ENCODE data around the gene AEBP1.

AEBP1 gene

GRCh38 chr7:44132039-44132438 lies 27.9 kb downstream of the AEBP1 start:
- Histone ChIP-seq H3K27me3 (ENCODE audit: control insufficient read depth in 2 of 2, insufficient read depth in 2 of 2, low read length in 2 of 2) (no peaks in the 10 kb centered on the region), H3K4me3 (ENCODE audit: low read length in 2 of 2) (no peak overlapping the region), H3K36me3 (ENCODE audit: control insufficient read depth in 2 of 2, insufficient read depth in 2 of 2, low read length in 2 of 2) (no peaks in the 10 kb centered on the region), H3K9me3 (ENCODE audit: control insufficient read depth in 2 of 2, low read length in 2 of 2) (no peaks in the 10 kb centered on the region), H3K9ac (ENCODE audit: low read depth in 1 of 2, low read length in 2 of 2) (no peak overlapping the region), H3K4me1 (ENCODE audit: control insufficient read depth in 2 of 2, insufficient read depth in 2 of 2, low read length in 2 of 2) (no peaks in the 10 kb centered on the region), H3K27ac (ENCODE audit: low read depth in 2 of 2, low read length in 2 of 2) (no peak overlapping the region)

- H3K27ac ChIP-seq (ENCODE audit: low read depth in 2 of 2, low read length in 2 of 2) = no peak overlapping the region
- no peak overlapping the region for H3K9ac ChIP-seq (ENCODE audit: low read depth in 1 of 2, low read length in 2 of 2)
- H3K9me3 ChIP-seq (ENCODE audit: control insufficient read depth in 2 of 2, low read length in 2 of 2) = no peaks in the 10 kb centered on the region
- H3K27me3 ChIP-seq (ENCODE audit: control insufficient read depth in 2 of 2, insufficient read depth in 2 of 2, low read length in 2 of 2) = no peaks in the 10 kb centered on the region
- no peaks in the 10 kb centered on the region for H3K4me1 ChIP-seq (ENCODE audit: control insufficient read depth in 2 of 2, insufficient read depth in 2 of 2, low read length in 2 of 2)
- H3K4me3 ChIP-seq (ENCODE audit: low read length in 2 of 2) = no peak overlapping the region
- H3K36me3 ChIP-seq (ENCODE audit: control insufficient read depth in 2 of 2, insufficient read depth in 2 of 2, low read length in 2 of 2) = no peaks in the 10 kb centered on the region
Observed at GRCh38 chr7:44133295-44133694, 29.1 kb downstream of the AEBP1 start.

GRCh38 chr7:44134943-44135628 lies 30.9 kb downstream of the AEBP1 start:
- Histone ChIP-seq H3K36me3 (ENCODE audit: control insufficient read depth in 2 of 2, insufficient read depth in 2 of 2, low read length in 2 of 2) (no peaks in the 10 kb centered on the region), H3K4me1 (ENCODE audit: control insufficient read depth in 2 of 2, insufficient read depth in 2 of 2, low read length in 2 of 2) (no peaks in the 10 kb centered on the region), H3K9ac (ENCODE audit: low read depth in 1 of 2, low read length in 2 of 2) (no peak overlapping the region), H3K4me3 (ENCODE audit: low read length in 2 of 2) (no peak overlapping the region), H3K27ac (ENCODE audit: low read depth in 2 of 2, low read length in 2 of 2) (no peak overlapping the region), H3K27me3 (ENCODE audit: control insufficient read depth in 2 of 2, insufficient read depth in 2 of 2, low read length in 2 of 2) (no peaks in the 10 kb centered on the region), H3K9me3 (ENCODE audit: control insufficient read depth in 2 of 2, low read length in 2 of 2) (no peaks in the 10 kb centered on the region)

- H3K36me3 ChIP-seq (ENCODE audit: control insufficient read depth in 2 of 2, insufficient read depth in 2 of 2, low read length in 2 of 2) = no peaks in the 10 kb centered on the region
- H3K27me3 ChIP-seq (ENCODE audit: control insufficient read depth in 2 of 2, insufficient read depth in 2 of 2, low read length in 2 of 2) = no peaks in the 10 kb centered on the region
- H3K27ac ChIP-seq (ENCODE audit: low read depth in 2 of 2, low read length in 2 of 2) = no peak overlapping the region
- no peak overlapping the region for H3K4me3 ChIP-seq (ENCODE audit: low read length in 2 of 2)
- H3K9me3 ChIP-seq (ENCODE audit: control insufficient read depth in 2 of 2, low read length in 2 of 2) = no peaks in the 10 kb centered on the region
- no peaks in the 10 kb centered on the region for H3K4me1 ChIP-seq (ENCODE audit: control insufficient read depth in 2 of 2, insufficient read depth in 2 of 2, low read length in 2 of 2)
- H3K9ac ChIP-seq (ENCODE audit: low read depth in 1 of 2, low read length in 2 of 2) = no peak overlapping the region
Observed at GRCh38 chr7:44136731-44137130, 32.6 kb downstream of the AEBP1 start.

GRCh38 chr7:44138698-44139097 lies 34.6 kb downstream of the AEBP1 start:
- H3K4me3 ChIP-seq (ENCODE audit: low read length in 2 of 2) = no peak overlapping the region
- no peaks in the 10 kb centered on the region for H3K9me3 ChIP-seq (ENCODE audit: control insufficient read depth in 2 of 2, low read length in 2 of 2)
- no peak overlapping the region for H3K9ac ChIP-seq (ENCODE audit: low read depth in 1 of 2, low read length in 2 of 2)
- H3K27ac ChIP-seq (ENCODE audit: low read depth in 2 of 2, low read length in 2 of 2) = no peak overlapping the region
- H3K4me1 ChIP-seq (ENCODE audit: control insufficient read depth in 2 of 2, insufficient read depth in 2 of 2, low read length in 2 of 2) = no peaks in the 10 kb centered on the region
- H3K36me3 ChIP-seq (ENCODE audit: control insufficient read depth in 2 of 2, insufficient read depth in 2 of 2, low read length in 2 of 2) = no peaks in the 10 kb centered on the region
- H3K27me3 ChIP-seq (ENCODE audit: control insufficient read depth in 2 of 2, insufficient read depth in 2 of 2, low read length in 2 of 2) = no peaks in the 10 kb centered on the region

- Histone ChIP-seq H3K9me3 (ENCODE audit: control insufficient read depth in 2 of 2, low read length in 2 of 2) (no peaks in the 10 kb centered on the region), H3K4me3 (ENCODE audit: low read length in 2 of 2) (no peak overlapping the region)
Observed at GRCh38 chr7:44139311-44140010, 35.3 kb downstream of the AEBP1 start.

GRCh38 chr7:44140341-44140740 lies 36.2 kb downstream of the AEBP1 start:
- no peak overlapping the region for H3K4me3 ChIP-seq (ENCODE audit: low read length in 2 of 2)
- H3K27me3 ChIP-seq (ENCODE audit: control insufficient read depth in 2 of 2, insufficient read depth in 2 of 2, low read length in 2 of 2) = no peaks in the 10 kb centered on the region
- H3K27ac ChIP-seq (ENCODE audit: low read depth in 2 of 2, low read length in 2 of 2) = no peak overlapping the region
- no peaks in the 10 kb centered on the region for H3K9me3 ChIP-seq (ENCODE audit: control insufficient read depth in 2 of 2, low read length in 2 of 2)
- H3K4me1 ChIP-seq (ENCODE audit: control insufficient read depth in 2 of 2, insufficient read depth in 2 of 2, low read length in 2 of 2) = no peaks in the 10 kb centered on the region
- H3K36me3 ChIP-seq (ENCODE audit: control insufficient read depth in 2 of 2, insufficient read depth in 2 of 2, low read length in 2 of 2) = no peaks in the 10 kb centered on the region
- no peak overlapping the region for H3K9ac ChIP-seq (ENCODE audit: low read depth in 1 of 2, low read length in 2 of 2)

More at GRCh38 chr7:44139311-44140010, 35.3 kb downstream of the AEBP1 start:
- no peaks in the 10 kb centered on the region for H3K27me3 ChIP-seq (ENCODE audit: control insufficient read depth in 2 of 2, insufficient read depth in 2 of 2, low read length in 2 of 2)
- H3K9ac ChIP-seq (ENCODE audit: low read depth in 1 of 2, low read length in 2 of 2) = no peak overlapping the region
- no peaks in the 10 kb centered on the region for H3K36me3 ChIP-seq (ENCODE audit: control insufficient read depth in 2 of 2, insufficient read depth in 2 of 2, low read length in 2 of 2)
- H3K4me1 ChIP-seq (ENCODE audit: control insufficient read depth in 2 of 2, insufficient read depth in 2 of 2, low read length in 2 of 2) = no peaks in the 10 kb centered on the region
- no peak overlapping the region for H3K27ac ChIP-seq (ENCODE audit: low read depth in 2 of 2, low read length in 2 of 2)

- peaks cover 0 to under 1% of the 10 kb centered on the region in 2 donors for H3K4me1 ChIP-seq (ENCODE audit: control insufficient read depth in 2 of 2, insufficient read depth in 2 of 2, low read length in 2 of 2)
- H3K9ac ChIP-seq (ENCODE audit: low read depth in 1 of 2, low read length in 2 of 2) = no peak within 1 kb of the TSS
- no peaks in the 10 kb centered on the region for H3K36me3 ChIP-seq (ENCODE audit: control insufficient read depth in 2 of 2, insufficient read depth in 2 of 2, low read length in 2 of 2)
- no peaks in the 10 kb centered on the region for H3K9me3 ChIP-seq (ENCODE audit: control insufficient read depth in 2 of 2, low read length in 2 of 2)
- H3K4me3 ChIP-seq (ENCODE audit: low read length in 2 of 2) = no peak within 1 kb of the TSS
- H3K27ac ChIP-seq (ENCODE audit: low read depth in 2 of 2, low read length in 2 of 2) = no peak within 1 kb of the TSS
- H3K27me3 ChIP-seq (ENCODE audit: control insufficient read depth in 2 of 2, insufficient read depth in 2 of 2, low read length in 2 of 2) = no peaks in the 10 kb centered on the region
Observed at GRCh38 chr7:44141221-44141850, 37.2 kb downstream of the AEBP1 start, which contains the start of gene MYL7. TSS of gene MYL7 (minus strand) at chr7:44141332. CDS start at chr7:44141305, 27 bp downstream.

- Histone ChIP-seq H3K4me1 (ENCODE audit: control insufficient read depth in 2 of 2, insufficient read depth in 2 of 2, low read length in 2 of 2) (peaks cover 0 to 6% of the 10 kb centered on the region in 2 donors), H3K27ac (ENCODE audit: low read depth in 2 of 2, low read length in 2 of 2) (no peak overlapping the region), H3K9ac (ENCODE audit: low read depth in 1 of 2, low read length in 2 of 2) (no peak overlapping the region), H3K36me3 (ENCODE audit: control insufficient read depth in 2 of 2, insufficient read depth in 2 of 2, low read length in 2 of 2) (no peaks in the 10 kb centered on the region), H3K4me3 (ENCODE audit: low read length in 2 of 2) (no peak overlapping the region), H3K27me3 (ENCODE audit: control insufficient read depth in 2 of 2, insufficient read depth in 2 of 2, low read length in 2 of 2) (no peaks in the 10 kb centered on the region), H3K9me3 (ENCODE audit: control insufficient read depth in 2 of 2, low read length in 2 of 2) (no peaks in the 10 kb centered on the region)
Observed at GRCh38 chr7:44142028-44142427, 37.9 kb downstream of the AEBP1 start.

- H3K36me3 ChIP-seq (ENCODE audit: control insufficient read depth in 2 of 2, insufficient read depth in 2 of 2, low read length in 2 of 2) = no peaks in the 10 kb centered on the region
- H3K9ac ChIP-seq (ENCODE audit: low read depth in 1 of 2, low read length in 2 of 2) = no peak overlapping the region
- H3K27ac ChIP-seq (ENCODE audit: low read depth in 2 of 2, low read length in 2 of 2) = no peak overlapping the region
- H3K4me1 ChIP-seq (ENCODE audit: control insufficient read depth in 2 of 2, insufficient read depth in 2 of 2, low read length in 2 of 2) = peaks cover 0 to 6% of the 10 kb centered on the region in 2 donors
- H3K4me3 ChIP-seq (ENCODE audit: low read length in 2 of 2) = no peak overlapping the region
- no peaks in the 10 kb centered on the region for H3K9me3 ChIP-seq (ENCODE audit: control insufficient read depth in 2 of 2, low read length in 2 of 2)
- H3K27me3 ChIP-seq (ENCODE audit: control insufficient read depth in 2 of 2, insufficient read depth in 2 of 2, low read length in 2 of 2) = no peaks in the 10 kb centered on the region
Observed at GRCh38 chr7:44143646-44144250, 39.6 kb downstream of the AEBP1 start.

Data from mucosa of rectum (tissue), 2 donors.